Stimulated activated CD4-positive, alpha-beta T cell treated with anti-CD3 and anti-CD28 coated beads, Interleukin-4, amount 100 ng/mL, for 1 hour (primary cell): ENCODE data around the gene CCDC167.
"Not testable (repeated sequence)": the region's sequence is repeated elsewhere in the genome, so short reads cannot be mapped to it uniquely, and the experiment has no call there.

Source experiments
- DNase-seq: peaks from one replicate; pipeline ENCODE4 v3.0.0-alpha.2; 2020

The CCDC167 gene

DNA sequence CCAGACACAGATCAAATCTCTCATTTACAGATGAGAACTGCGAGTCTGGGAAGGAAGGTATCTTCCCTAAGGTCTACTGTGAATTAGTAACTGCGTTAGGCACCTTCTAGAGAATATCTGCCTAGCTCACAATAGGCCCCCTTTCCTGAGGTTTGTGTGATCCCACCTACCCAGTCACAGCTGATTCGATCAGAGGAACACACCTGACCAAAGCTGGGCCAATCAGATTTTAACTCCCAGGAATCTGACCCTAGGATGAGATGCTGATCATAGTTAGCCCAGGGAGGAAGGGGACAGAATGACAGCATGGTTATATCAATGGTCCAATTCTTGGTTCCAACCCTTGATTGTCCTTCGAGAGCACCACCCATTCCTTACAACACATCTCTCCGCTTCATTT, 7.4 kb upstream of the CCDC167 start:
- no peak for DNase-seq

- DNase-seq = no peak
Measured at GRCh38 chr6:37506479-37506878, 6.8 kb upstream of the CCDC167 start.

- DNase-seq = no peak
Measured at GRCh38 chr6:37504024-37504423, 4.3 kb upstream of the CCDC167 start.

DNA sequence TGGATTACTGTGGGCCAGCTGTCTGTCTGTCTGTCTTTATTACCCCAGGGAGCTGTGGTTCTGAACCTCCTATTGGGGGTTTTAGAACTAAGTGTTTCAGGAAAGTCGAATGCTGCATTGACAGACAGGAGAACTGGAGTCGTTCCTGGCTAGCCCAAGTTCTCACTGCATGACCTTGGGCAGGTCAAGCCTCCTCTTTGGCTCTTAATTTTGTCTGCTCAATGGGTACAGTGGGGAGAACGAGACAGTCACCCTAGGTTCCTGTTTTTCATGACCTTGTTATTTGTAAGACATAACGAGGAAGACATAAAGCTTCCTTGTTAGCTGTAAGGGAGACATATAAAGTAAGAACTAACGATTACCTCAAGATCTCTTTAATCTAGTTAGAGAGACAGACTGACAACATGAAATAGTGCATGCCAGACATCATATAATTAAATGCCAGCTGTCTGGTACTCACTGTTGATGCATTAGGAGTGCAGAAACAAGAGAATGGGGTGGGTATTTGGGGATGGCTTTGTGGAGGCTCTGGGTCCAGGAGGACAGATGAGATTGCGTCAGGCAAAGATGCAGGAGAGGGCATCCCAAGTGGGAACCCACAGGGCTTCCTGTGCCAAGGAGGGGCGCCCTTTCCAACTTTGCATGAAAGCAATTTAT, 3.7 kb upstream of the CCDC167 start:
- DNase-seq = no peak

GRCh38 chr6:37502703-37503291, 3.1 kb upstream of the CCDC167 start:
- DNase-seq = no peak

DNA sequence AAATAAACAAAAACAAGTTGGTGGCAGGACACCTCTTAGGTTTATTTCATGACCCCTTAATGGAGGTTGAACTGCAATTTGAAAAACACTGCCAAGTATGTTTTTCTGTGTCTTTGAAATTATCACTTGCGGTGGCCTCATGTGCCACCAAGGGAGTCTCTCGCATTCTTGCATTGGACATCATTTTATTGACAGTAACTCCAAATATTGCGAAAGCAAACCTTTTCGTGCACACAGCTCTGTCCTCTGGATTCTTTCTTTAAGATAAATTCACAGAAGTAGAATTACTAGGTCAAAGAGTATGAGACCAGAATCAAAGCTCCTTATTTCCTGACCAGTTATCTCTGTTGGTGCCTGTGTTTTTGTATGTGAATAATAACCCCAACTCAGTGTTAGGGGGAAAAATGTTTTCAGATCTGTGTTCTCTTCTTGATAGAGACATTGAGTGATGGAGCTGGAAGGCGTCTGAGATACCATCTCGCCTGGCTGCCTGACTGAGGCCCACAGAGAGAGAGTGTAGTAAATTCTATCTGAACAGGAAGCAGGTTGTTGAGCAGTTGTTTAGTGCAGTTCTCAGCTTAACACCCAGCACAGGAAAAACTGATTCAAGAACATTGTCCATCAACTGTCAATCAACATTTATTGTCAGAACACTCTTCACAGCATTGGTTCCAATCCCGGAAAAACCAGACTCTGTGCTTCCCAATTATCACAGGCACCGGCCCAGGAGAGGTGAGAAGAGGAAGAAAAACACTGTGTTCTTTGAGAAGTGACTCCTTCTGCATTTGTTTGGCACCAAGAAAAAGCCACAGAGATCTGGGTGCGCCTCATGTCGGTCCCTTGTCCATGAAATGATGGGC, 2.2 kb upstream of the CCDC167 start:
- no peak for DNase-seq

GRCh38 chr6:37500904-37501303, 1.2 kb upstream of the CCDC167 start:
- DNase-seq = not testable (repeated sequence)

- no peak for DNase-seq
Measured at GRCh38 chr6:37500294-37500608, 558 bp upstream of the CCDC167 start.

- DNase-seq = no peak
Measured at GRCh38 chr6:37496951-37497885, 2.5 kb downstream of the CCDC167 start.

- DNase-seq = no peak
Measured at GRCh38 chr6:37495244-37495934, 4.3 kb downstream of the CCDC167 start.

DNA sequence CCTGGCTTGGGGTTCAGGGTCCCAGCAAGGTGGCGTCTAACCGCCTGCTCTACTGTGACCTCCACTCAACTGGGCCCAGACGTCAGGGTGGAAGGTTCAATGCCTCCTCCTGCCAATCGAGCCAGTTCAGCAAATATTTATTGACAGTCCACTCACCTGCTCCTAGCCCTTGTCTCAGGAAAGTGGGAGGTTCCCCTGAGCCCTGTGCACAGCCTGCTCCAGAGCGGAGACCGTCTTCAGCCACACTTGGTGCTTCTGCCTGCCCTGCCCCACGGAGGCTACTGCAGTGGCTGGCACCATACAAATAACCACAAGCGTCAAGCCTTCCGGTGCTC, 6.1 kb downstream of the CCDC167 start:
- no peak for DNase-seq

DNA sequence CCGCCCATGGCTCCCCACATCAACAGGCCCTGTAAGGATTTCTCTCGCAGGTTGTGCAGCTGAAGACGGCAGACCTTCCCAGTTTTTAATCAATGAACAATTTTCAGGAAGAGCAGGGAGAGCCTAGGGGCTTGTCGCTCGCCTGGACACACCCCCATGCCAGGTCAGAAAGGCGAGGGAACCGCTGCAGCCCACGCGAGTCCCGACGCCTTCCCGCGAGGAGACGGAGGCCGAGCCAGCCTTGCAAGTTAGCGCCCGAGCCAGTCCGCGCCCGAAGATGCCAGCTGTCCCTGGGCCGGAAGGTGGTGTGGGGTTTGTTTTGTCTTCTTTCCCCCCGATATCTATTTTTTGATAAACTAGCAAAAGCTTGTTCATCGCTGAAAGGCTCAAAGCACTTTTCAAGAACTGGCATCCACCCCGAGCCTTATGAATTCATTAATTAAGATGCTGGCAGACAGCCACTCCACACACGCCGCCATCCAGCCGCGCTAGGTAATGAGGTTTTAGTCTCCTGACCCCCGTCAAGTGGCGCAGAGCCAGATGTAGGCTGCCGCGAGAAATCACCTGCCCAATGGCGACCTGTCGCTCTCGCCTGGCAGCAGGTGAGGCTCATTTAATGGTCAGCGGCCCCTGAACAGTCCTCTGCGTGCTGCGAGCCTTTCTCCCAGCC, 6.6 kb downstream of the CCDC167 start:
- no peak for DNase-seq

DNA sequence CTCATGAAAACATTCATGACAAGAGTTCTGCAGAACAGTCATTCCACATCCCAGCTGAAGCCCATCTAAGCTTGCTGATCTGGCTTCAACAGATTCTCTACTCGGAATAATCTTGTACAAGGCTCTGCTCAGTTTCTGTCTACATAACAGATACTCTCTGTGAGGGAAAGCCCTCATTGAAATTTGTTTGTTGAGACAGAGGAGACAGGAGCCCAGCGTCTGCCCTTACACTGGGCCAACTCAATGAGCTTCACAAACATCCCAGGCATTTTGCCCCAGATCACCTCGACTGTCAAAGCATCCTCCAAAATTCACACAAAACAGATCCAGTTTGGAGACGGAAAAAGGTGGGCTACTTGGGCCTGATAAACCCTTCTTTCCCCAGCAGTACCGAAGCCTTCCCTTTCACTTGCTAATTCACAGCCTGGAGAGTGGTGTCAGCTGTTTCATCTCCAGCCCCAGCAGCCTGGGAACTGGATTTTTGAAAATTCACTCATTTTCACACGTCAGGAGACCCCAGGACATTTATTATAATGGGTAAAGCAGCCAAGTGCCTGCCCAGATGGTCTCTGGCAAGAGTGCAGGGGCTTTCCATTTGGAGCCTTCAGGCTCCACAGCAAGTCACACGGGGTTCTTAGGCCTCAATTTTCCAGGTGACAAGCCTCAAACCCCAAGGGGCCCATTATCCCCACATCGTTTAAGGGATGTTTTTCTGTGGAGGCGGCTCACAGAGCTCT, 7.3 kb downstream of the CCDC167 start:
- DNase-seq = no peak

GRCh38 chr6:37491830-37492208, 7.9 kb downstream of the CCDC167 start:
- DNase-seq = no peak

- DNase-seq = no peak
Measured at GRCh38 chr6:37491171-37491829, 8.4 kb downstream of the CCDC167 start.

DNA sequence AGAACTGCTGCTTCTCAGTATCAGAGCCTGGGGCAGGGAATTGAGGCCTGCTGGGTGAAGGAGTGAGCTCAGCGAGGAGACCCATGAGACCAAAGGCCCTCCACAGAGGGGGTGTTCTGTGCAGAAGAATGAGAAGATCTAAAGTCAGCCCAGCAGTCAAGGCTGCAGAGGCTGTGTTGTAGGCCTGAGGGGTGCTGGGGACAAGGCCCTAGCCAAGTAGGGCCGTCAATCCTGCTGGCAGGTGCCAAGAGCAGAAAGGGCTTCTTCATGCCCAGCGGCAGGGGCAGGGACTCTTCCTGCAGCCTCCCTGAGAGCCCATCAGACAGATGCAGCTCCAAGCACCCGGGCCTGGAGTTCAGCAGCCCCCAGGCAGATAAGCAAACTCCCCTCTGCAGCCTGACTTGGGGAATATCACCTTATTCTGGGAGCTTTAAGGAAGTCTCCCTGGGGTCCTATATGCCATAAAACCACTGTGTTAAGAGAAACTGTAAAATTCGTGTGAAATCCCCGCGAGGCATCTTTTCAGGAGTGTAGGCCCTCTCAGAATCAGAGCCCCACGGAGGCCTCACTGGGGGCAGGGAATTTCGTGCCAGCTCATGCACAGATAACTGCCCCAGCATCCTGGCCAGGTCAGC, 9.0 kb downstream of the CCDC167 start:
- no peak for DNase-seq

DNA sequence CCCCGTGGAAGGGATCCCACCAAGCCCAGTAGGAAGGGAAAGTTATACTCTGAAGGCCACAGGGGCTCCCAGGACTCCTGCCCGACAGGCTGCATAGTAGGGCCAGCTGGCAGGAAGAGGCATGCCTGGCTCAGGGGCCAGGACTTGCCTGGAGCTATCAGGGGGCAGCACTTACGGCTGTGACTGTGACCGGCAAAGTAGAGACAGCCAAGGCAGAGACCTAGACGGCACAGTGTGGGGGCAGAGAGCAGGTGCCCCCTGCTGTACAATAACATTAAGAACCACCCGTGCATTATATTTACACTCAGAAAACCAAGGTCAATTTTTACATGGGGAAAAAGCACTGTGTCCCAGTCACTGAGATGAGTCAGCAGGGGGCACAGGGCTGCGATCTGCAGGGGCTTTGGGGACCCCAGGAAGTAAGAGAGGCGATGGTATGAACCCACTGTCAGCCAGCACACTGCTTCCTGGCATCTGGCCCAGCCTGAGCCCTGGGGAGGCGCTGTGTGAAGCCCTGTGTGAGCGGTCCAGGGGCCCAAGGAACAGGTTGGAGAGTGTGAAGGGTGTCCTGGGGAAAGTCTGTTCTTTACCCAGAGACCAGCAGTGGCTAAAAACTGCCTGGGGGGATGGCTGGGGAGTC, 9.9 kb downstream of the CCDC167 start:
- DNase-seq = peak; percentile 35

DNA sequence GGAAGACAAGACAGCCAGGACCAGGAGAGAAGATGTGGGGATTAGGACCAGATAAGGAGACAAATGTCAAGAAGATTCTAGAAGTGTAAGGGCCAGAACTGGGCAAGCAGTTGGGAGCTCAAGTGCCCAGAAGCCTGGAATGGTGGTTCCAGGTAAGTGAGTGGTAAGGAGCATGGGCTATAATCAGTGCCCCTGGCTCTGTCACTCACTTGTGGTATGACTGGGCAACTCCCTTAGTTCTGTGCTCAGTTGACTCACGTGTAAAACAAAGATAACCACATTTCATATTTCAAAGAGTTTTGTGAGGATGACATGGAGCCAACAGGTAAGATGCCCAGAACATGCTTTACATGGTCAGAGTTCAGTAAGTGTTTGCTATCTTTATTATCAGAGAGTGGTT, 11.2 kb downstream of the CCDC167 start:
- no peak for DNase-seq

DNA sequence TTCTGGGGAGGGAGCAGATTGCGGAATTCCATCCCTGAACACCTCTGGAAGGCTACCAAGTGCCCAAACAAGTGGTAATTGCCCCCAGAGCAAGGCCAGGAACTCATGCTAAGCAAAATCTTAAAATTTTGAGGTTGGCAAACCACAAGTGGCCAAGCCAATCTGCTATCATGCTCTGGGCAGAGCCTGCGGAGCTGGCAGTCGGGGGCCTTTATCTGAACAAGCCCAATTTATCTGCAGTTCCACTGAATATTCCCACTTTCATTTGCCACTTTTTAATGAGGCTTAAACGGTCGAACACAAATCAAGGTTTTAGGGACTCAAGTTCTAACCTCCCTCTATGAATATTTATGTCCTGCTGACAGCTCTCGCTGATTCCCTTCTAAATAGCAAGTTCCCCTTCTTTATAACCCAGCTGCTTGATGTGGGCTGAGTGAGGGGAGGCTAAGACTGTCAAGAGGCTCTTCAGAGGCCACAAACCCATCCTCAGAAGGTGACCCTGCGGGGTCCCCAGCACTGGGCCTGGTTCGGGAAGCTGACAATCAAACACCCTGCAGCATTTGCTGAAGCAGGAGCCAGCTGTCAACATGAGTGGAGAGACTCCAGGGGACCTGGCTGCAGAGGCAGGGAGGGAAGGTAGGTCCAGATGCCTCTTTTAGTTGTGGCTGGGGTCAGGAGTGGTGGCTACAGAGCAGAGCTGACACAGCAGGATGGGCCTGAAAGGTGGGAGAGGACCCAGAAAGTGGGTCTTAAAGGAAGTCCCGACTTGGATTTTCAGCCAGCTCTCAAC, 11.9 kb downstream of the CCDC167 start:
- no peak for DNase-seq
